Skeletal muscle satellite cell (primary cell): ENCODE results near the gene HUS1.

Experiments
- H3K27me3 ChIP-seq: 2 replicates; pipeline ENCODE4 v1.7.0; 2013; ENCODE audit warnings: low read length; ENCODE audit not compliant: control insufficient read depth, insufficient read depth
- H3K36me3 ChIP-seq: 2 replicates; pipeline ENCODE4 v1.7.0; 2013; ENCODE audit warnings: mild to moderate bottlenecking, control low read depth, low read length; ENCODE audit not compliant: insufficient read depth
- H3K4me1 ChIP-seq: 2 replicates; pipeline ENCODE4 v1.7.0; 2013; ENCODE audit warnings: low read length; ENCODE audit not compliant: control insufficient read depth, insufficient read depth
- H3K4me2 ChIP-seq: 2 replicates; pipeline ENCODE4 v1.7.0; 2013; ENCODE audit warnings: mild to moderate bottlenecking, low read length
- H3K4me3 ChIP-seq: 2 replicates; pipeline ENCODE4 v1.7.0; 2013; ENCODE audit warnings: low read length
- H3K9ac ChIP-seq: 2 replicates; pipeline ENCODE4 v1.7.0; 2013; ENCODE audit warnings: mild to moderate bottlenecking, low read depth, low read length, moderate library complexity
- H3K9me3 ChIP-seq: replicated peaks from 2 replicates; pipeline ENCODE4 v1.7.0; 2013; ENCODE audit warnings: mild to moderate bottlenecking, control low read depth, low read length

The HUS1 gene

GRCh38 chr7:47953822-47954221 is 25.6 kb downstream of the HUS1 start:
- Histone ChIP-seq H3K4me1 (peaks cover 4% of the 10 kb centered on the region), H3K4me2 (no peak overlapping the region), H3K27me3 (no peaks in the 10 kb centered on the region), H3K9ac (no peak overlapping the region), H3K4me3 (no peak overlapping the region), H3K9me3 (no peaks in the 10 kb centered on the region), H3K36me3 (peaks cover 17% of the 10 kb centered on the region)

DNA sequence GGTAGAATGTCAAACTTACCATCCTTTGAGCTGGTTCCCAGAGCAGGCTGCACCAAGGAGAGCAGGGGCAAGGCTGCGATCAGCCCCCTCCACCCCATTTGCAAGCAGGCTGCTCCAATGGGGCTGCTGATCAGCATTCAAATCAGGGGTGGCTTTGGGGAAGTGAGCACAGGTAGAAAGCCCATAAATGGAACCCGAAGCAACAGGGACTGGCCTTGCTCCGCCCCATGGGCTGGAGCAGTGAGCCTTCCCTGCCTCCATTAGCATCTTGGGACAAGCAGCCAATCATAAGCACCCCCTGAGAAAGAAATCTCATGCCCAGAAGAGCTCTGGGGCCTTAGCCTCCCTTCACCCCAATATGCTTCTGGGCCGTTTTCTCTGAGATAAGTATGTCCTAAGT is 27.2 kb downstream of the HUS1 start:
- H3K4me2 ChIP-seq = no peak overlapping the region
- H3K27me3 ChIP-seq = no peaks in the 10 kb centered on the region
- H3K9ac ChIP-seq = no peak overlapping the region
- H3K4me1 ChIP-seq = peaks cover 4% of the 10 kb centered on the region
- no peak overlapping the region for H3K4me3 ChIP-seq
- peaks cover 13% of the 10 kb centered on the region for H3K36me3 ChIP-seq
- H3K9me3 ChIP-seq = no peaks in the 10 kb centered on the region

DNA sequence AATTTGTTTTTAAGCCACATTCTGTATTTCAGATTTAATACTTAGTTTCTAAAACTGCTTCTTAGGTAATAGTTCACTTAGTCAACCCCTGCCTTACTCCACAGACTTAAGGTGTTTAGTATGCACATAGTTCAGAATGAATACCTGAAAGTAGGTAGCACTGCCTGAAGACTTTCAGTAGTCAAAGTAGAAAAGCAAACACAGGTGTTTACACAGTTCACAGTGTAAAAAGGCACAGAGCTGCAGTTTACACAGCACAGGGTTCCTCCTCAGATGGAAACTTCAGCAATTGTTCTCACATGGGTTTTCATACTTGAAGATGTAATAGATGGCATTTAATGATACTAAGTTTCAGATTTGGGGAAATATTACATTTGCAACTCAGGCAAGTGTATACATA is 28.0 kb downstream of the HUS1 start:
- peaks cover 6% of the 10 kb centered on the region for H3K36me3 ChIP-seq
- no peak overlapping the region for H3K4me2 ChIP-seq
- peaks cover 4% of the 10 kb centered on the region for H3K4me1 ChIP-seq
- no peaks in the 10 kb centered on the region for H3K27me3 ChIP-seq
- no peak overlapping the region for H3K9ac ChIP-seq
- H3K4me3 ChIP-seq = no peak overlapping the region
- no peaks in the 10 kb centered on the region for H3K9me3 ChIP-seq

DNA sequence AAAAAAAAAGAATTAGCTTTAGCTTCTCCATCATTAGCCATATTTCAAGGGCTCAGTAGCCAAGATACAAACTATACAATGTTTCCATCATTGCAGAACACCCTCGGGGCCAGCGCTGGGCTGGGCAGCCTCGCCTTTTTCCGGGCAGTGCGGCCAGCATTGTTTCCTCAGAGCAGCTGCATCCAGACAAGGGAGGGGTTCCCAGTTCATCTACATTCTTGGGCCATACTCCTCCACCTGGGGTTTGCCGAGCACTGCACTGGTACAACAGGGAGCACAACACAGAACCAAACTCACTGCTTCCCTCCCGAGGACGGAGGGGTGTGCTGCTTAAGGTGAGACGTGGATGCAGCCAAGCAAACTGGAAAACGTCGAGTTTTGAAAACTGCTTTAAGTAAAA is 28.7 kb downstream of the HUS1 start:
- H3K9ac ChIP-seq = no peak overlapping the region
- no peaks in the 10 kb centered on the region for H3K9me3 ChIP-seq
- peaks cover 6% of the 10 kb centered on the region for H3K36me3 ChIP-seq
- no peak overlapping the region for H3K4me2 ChIP-seq
- H3K27me3 ChIP-seq = no peaks in the 10 kb centered on the region
- H3K4me3 ChIP-seq = no peak overlapping the region
- H3K4me1 ChIP-seq = peaks cover 4% of the 10 kb centered on the region

DNA sequence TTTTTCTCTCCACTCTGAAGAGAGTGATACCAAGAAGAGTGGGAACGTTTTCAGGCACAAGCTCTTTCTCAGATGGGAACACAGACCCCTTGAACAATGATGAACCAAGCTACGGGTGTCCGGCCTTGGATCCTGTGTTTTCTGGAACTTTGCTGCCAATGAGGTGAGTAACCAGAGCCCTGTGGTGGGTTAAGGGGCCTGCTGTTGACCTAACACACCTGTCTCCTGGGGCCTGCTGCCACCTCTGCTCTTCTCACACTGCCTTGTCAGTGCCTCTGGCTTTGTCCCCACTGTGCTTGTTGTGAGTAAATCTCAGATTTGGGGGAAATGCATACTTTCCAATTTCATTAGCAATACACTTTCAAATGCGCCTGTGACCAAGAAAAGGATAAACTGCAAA is 29.7 kb downstream of the HUS1 start:
- Histone ChIP-seq H3K9ac (no peak overlapping the region), H3K27me3 (no peaks in the 10 kb centered on the region), H3K36me3 (peaks cover 2% of the 10 kb centered on the region), H3K4me2 (no peak overlapping the region), H3K9me3 (no peaks in the 10 kb centered on the region), H3K4me1 (peaks cover 1% of the 10 kb centered on the region), H3K4me3 (no peak overlapping the region)

DNA sequence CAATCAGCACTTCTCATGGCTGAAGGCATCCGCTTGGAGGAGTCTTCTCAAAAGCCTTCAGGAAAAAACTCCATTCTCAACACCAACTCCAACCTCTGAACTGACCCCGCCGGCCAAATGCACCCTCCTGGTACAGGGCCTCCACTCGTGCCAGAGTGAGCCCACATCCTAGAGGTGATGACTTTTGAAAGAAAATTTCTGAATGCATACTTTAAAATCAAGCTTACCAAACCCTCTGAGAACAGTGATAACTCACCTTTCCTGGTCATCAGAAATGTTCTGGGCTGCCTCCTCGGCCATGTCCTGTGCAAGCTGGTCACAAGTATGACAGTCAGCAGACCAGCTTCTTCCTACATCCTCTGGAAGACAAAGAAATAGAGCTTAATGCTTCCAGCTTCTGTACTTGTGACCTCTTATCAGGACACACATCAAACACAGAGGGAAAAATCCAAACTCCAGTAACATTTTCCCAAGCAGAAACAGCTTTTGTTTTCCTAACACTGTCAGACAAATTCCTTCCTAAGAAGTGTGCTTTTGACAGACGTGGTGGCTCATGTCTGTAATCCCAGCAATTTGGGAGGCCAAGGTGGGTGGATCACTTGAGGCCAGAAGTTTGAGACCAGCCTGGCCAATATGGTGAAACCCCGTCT is 31.1 kb downstream of the HUS1 start, which contains the start of gene PKD1L1:
Gene PKD1L1 (minus strand): TSS at position 326 of the 650 bp plus-strand sequence. CDS start 26 bp downstream, at position 300.
- H3K4me2 ChIP-seq = no peak within 1 kb of the TSS
- H3K36me3 ChIP-seq = no peaks in the 10 kb centered on the region
- no peak within 1 kb of the TSS for H3K4me3 ChIP-seq
- no peaks in the 10 kb centered on the region for H3K9me3 ChIP-seq
- no peaks in the 10 kb centered on the region for H3K27me3 ChIP-seq
- peaks cover 6% of the 10 kb centered on the region for H3K4me1 ChIP-seq
- H3K9ac ChIP-seq = no peak within 1 kb of the TSS

- no peaks in the 10 kb centered on the region for H3K36me3 ChIP-seq
- H3K9ac ChIP-seq = no peak overlapping the region
- no peak overlapping the region for H3K4me3 ChIP-seq
- no peaks in the 10 kb centered on the region for H3K27me3 ChIP-seq
- H3K4me1 ChIP-seq = peaks cover 6% of the 10 kb centered on the region
- no peak overlapping the region for H3K4me2 ChIP-seq
- H3K9me3 ChIP-seq = no peaks in the 10 kb centered on the region
Observed at GRCh38 chr7:47947355-47947749, 32.1 kb downstream of the HUS1 start.

DNA sequence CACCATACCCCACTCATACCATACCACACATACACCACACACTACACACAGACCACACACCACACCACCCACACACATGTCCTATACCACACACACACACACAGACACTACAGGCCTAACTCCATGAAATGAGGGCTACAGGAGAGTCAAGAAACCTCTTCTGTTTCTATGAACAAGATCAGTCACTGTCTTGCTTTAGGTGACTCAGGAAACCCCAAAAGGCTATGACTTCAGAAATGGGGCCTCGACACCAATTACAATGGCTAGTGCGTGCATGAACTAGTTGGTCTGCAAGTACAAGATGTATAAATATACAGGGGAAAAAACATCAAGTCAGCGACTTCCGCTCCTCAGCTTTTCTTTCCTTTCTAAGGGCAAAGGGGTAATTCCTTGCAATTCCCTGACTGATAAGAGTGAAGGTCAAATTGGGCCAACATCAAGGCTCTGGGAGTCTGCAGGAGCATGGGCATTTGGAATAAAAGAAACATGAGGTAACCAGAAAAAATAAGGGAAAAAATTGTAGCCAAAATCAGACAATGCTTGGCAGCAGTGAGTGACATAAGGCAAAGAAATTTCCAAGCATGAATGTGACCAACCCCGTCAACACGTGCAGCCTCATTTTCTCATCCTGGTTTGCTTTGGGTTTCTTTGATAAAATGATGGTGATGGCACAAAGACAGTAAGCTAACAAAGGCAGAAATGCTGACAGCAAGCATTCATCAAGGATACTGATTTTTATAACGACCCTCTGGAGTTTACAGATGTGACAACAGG is 32.6 kb downstream of the HUS1 start:
- no peak overlapping the region for H3K9ac ChIP-seq
- no peaks in the 10 kb centered on the region for H3K36me3 ChIP-seq
- H3K27me3 ChIP-seq = no peaks in the 10 kb centered on the region
- H3K9me3 ChIP-seq = no peaks in the 10 kb centered on the region
- H3K4me3 ChIP-seq = no peak overlapping the region
- H3K4me2 ChIP-seq = no peak overlapping the region
- peaks cover 11% of the 10 kb centered on the region for H3K4me1 ChIP-seq

GRCh38 chr7:47945261-47946015 is 34.0 kb downstream of the HUS1 start:
- H3K4me3 ChIP-seq = no peak overlapping the region
- no peak overlapping the region for H3K4me2 ChIP-seq
- H3K36me3 ChIP-seq = no peaks in the 10 kb centered on the region
- H3K27me3 ChIP-seq = no peaks in the 10 kb centered on the region
- H3K9me3 ChIP-seq = no peaks in the 10 kb centered on the region
- no peak overlapping the region for H3K9ac ChIP-seq
- H3K4me1 ChIP-seq = peaks cover 23% of the 10 kb centered on the region

DNA sequence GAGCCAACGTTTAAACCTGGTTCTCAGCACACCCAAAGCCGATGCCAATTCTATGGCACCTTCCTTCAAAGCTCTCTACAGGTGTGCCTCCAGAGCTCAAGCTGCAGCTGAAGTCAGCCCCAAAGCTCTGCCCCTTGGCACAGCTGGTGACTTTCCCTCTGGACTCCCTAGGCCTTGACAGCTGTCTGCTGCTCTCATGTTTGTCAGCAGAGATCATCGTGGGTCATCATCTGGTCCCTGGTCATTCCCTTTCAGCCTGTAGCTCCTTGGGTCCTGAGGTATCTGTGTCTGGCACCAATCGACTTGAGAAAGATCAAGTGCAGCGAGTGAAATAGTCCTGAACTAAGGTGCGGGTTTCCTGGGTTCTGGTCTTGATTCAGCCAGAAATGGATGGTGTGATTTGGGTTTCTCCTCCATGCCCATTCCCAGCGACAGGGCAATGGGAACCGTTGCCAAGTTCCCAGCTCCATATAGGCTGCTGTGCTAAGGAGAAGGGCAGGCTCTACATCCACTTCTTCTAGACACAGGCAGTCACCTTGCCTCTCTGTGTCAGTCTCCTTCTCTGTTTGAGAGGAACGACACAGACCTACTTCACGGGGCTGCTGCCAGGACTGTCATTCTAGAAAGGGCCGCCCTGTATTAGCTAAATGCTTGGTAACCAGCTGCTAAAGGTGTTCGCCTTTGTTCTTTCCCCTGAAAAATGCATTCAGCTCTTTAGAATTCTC is 34.7 kb downstream of the HUS1 start:
- Histone ChIP-seq H3K9ac (no peak overlapping the region), H3K27me3 (no peaks in the 10 kb centered on the region), H3K4me3 (no peak overlapping the region), H3K36me3 (no peaks in the 10 kb centered on the region), H3K9me3 (no peaks in the 10 kb centered on the region), H3K4me1 (peaks cover 30% of the 10 kb centered on the region), H3K4me2 (no peak overlapping the region)
